Measurements from ENCODE around the gene KIFAP3.
A peak's percentile ranks its signal among the peaks of the same experiment; 100 is the strongest.
"Not testable (repeated sequence)": the region's sequence is repeated elsewhere in the genome, so short reads cannot be mapped to it uniquely, and the experiment has no call there.

Gene KIFAP3

DNA sequence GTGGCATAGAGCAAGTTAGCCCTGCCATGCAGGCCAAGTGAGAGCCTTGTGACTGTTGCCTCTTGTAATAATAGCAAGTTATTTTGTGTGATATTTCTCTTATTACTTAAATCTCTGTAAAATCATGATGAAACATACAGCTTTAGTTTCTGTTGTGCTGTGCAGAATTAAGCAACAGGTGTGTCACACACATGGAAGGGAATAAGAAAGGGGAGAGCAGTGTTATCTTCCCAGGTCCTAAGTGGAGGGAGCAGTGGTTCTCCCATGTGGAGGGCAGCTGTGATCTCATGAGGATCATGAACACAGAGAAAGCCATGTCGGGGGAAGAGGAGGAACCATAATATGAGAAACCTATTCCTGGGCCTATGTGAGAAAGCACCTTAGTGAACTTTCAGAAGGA is 155.6 kb downstream of the KIFAP3 start:
- DNase-seq, result no peak

GRCh38 chr1:169918220-169918619 is 156.3 kb downstream of the KIFAP3 start:
- DNase-seq, result not testable (repeated sequence)

- DNase-seq, result no peak
Observed at GRCh38 chr1:169915150-169915549, 159.3 kb downstream of the KIFAP3 start.

- no peak for DNase-seq
Observed at GRCh38 chr1:169914531-169914930, 160.0 kb downstream of the KIFAP3 start.

GRCh38 chr1:169909499-169909898 is 165.0 kb downstream of the KIFAP3 start:
- no peak for DNase-seq

DNA sequence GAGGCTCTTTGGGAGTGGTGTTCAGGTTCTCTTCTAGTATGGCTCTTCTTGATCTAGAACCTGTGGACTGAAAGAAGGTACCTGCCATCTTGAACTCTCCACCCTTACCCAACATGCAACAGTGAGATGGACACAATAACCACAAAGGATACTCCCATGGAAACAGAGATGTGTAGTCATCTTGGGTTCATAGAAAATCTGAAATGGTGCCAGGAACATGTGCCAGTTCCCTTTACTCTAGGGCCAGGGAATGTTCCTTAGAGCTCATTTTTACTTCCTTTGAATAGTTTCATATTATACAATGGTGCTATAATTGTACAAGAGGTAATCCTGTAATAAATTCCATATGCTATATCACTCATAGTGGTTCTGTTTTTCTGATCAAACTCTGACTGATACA is 167.6 kb downstream of the KIFAP3 start:
- no peak for DNase-seq

GRCh38 chr1:169904834-169905233 is 169.7 kb downstream of the KIFAP3 start:
- DNase-seq, result no peak

- no peak for DNase-seq
Observed at GRCh38 chr1:169902751-169903150, 171.7 kb downstream of the KIFAP3 start.

DNA sequence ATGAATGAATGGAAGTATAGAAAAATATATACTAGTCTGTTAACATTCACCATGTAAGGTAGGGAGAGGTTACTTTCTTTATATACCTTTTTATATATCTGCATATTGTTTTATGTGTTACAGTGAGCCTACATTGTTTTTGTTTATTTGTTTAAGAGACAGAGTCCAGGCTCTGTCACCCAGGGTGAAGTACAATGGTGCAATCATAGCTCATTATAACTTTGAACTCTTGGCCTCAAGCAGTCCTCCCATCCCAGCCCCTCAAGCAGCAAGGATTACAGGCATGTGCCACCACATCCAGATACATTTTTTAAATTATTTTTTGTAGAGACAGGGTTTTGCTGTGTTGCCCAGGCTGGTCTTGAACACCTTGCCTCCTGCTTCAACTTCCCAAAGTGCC is 173.4 kb downstream of the KIFAP3 start:
- no peak for DNase-seq

- no peak for DNase-seq
Observed at GRCh38 chr1:169900571-169900970, 173.9 kb downstream of the KIFAP3 start.

- DNase-seq, result no peak
Observed at GRCh38 chr1:169899519-169900217, 174.8 kb downstream of the KIFAP3 start.

- DNase-seq, result no peak
Observed at GRCh38 chr1:169896013-169896412, 178.5 kb downstream of the KIFAP3 start.

- DNase-seq, result no peak
Observed at GRCh38 chr1:169894424-169895145, 179.9 kb downstream of the KIFAP3 start.

DNA sequence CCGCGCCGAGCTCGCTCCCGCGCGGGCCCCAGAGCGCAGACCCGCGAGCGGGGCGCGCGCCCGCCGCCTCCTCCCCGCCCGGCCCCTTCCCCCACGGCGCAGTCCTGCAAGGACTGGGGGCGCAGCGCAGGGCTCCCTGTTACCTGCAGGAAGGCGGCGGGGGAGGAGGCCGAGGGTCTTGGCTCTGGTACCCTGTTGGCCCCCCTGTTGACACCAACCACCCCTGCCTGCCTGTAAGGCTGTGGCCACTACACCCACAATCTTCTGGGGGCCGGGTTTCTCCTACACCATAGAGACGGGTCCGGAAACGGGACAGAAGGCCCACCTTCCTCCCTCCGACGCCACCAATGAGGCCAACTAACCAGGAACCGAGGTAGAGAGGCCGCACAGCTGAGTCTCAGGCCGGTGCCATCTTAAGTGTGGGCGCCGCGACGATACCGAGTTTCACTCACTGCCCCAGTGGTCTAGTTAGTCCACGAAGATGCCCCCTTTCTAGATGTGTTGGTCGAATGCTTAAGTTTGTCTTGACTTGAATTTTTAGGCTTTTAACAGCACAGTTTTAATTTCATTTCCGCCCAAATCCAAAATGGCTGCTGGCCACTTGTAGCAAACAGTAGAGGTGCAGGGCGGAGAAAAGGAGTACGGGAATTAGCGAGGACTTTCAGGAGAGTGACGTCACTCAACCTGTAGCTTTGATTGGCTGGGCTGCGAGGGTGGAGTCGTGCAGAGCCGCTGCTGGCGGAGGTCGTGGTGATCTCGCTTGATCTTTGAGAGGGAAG is 180.7 kb downstream of the KIFAP3 start, which contains the start of gene SCYL3:
Gene SCYL3 (minus strand): TSS at position 252 of the 779 bp plus-strand sequence. CDS start 5,056 bp downstream, outside the sequence.
- peak; percentile 97 for DNase-seq

DNA sequence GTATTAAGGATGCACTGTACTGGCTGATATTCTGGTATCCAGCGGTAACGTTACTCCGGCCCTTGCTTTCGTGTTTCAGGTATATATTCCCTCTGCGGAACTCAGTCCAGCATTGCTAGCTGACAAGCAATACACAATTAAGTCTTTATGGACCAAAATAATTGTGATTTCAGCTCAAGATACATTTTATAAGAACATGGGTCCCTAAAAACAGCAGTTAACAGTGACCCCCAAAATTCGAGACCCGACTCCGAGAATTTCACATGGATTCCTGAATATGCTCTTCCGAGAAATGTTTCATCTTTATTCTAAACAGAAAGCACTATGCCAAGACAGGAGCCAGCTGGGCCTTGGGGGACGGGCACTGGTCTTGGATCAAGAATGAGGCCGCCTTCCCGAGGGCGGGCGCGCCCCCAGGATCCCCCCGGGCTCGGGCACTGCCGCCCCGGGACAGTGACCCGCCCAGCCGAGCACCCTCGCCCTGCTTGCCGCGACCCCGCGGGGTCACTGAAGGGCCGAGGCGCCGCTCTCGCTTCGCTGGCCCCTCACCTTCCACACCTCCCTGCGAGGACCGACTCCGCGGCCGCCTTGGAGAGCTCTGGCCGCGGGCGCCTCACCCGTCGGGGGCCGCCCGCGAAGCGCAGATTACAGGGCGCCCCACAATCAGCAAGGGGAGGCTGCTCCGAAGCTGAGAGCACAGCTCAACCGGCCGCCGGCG is 181.4 kb downstream of the KIFAP3 start:
- DNase-seq, result peak; percentile 20

GRCh38 chr1:169892176-169892926 is 182.1 kb downstream of the KIFAP3 start:
- no peak for DNase-seq

- DNase-seq, result no peak
Observed at GRCh38 chr1:169891539-169891885, 183.0 kb downstream of the KIFAP3 start.

DNA sequence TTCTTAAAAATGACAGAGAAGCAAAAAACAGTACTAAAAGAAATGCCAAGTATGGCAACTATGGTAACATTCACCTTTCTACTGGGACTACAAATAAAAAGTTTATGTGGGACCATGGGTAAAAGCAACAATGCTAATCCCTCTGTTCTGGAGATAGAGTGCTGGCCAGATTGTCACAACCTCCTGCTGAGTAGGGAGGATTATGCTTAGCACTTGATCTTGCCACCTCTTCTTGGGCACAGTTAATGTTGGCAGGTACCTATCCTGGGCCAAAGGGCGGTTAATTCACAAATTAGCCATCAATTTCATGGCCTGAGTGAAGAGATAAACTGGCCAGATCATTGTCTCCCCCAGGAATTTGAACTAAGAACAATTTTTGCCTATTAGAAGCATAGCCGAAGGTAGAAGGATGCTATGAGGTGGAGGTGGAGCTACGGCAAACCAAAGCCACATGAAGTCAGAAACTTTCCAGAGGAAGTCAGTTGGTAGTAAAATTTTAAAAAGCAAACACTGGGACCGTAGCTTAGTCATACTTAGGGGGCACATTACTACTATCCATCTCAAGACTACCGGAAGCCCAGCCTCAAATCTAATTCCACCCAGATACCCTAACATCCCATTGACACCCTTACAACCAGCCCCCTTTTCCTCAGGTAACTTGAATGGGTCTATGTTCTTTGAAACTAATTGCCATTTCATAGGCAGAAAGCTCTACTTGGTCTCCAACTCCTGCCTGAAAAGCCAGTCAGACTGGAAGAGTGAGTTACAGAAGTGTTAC is 183.5 kb downstream of the KIFAP3 start:
- no peak for DNase-seq

- DNase-seq, result no peak
Observed at GRCh38 chr1:169889871-169890270, 184.6 kb downstream of the KIFAP3 start.

GRCh38 chr1:169886931-169887330 is 187.6 kb downstream of the KIFAP3 start:
- DNase-seq, result no peak

GRCh38 chr1:169886422-169886821 is 188.1 kb downstream of the KIFAP3 start:
- DNase-seq, result no peak

All from RPMI8226 (cell line).